Activated T-cell treated with anti-CD3 and anti-CD28 coated beads, Interleukin-2, amount 50 U/mL, for 24 hours (primary cell): ENCODE results near the gene SH3BGRL3.
A peak's percentile ranks its signal among the peaks of the same experiment; 100 is the strongest.
"Not testable (repeated sequence)": the region's sequence is repeated elsewhere in the genome, so short reads cannot be mapped to it uniquely, and the experiment has no call there.

Source experiments
- DNase-seq: peaks from one replicate; pipeline ENCODE4 v3.0.0-alpha.2; 2020
- H3K27ac Mint-ChIP-seq: 2 replicates; pipeline ENCODE4 v1.8.0; 2020; ENCODE audit warnings: mild to moderate bottlenecking, mixed read lengths
- H3K27me3 Mint-ChIP-seq: 2 replicates; pipeline ENCODE4 v1.8.0; 2020; ENCODE audit warnings: mixed read lengths
- H3K36me3 Mint-ChIP-seq: 2 replicates; pipeline ENCODE4 v1.8.0; 2020; ENCODE audit warnings: low read depth, mixed read lengths
- H3K4me1 Mint-ChIP-seq: 2 replicates; pipeline ENCODE4 v1.8.0; 2020; ENCODE audit warnings: low read depth, mixed read lengths
- H3K4me3 Mint-ChIP-seq: 2 replicates; pipeline ENCODE4 v1.8.0; 2020; ENCODE audit warnings: mild to moderate bottlenecking, moderate library complexity, mixed read lengths
- H3K9me3 Mint-ChIP-seq: 2 replicates; pipeline ENCODE4 v1.8.0; 2020; ENCODE audit warnings: mixed read lengths

The SH3BGRL3 gene

GRCh38 chr1:26307363-26307781 lies 27.5 kb downstream of the SH3BGRL3 start:
- DNase-seq, result no peak
- H3K9me3 Mint-ChIP-seq, result no peaks in the 10 kb centered on the region
- H3K4me1 Mint-ChIP-seq, result peaks cover 32% of the 10 kb centered on the region
- peak overlapping the region; percentile 99 for H3K4me3 Mint-ChIP-seq
- no peaks in the 10 kb centered on the region for H3K27me3 Mint-ChIP-seq
- peaks cover 5% of the 10 kb centered on the region for H3K36me3 Mint-ChIP-seq
- H3K27ac Mint-ChIP-seq, result peak overlapping the region; percentile 97

DNA sequence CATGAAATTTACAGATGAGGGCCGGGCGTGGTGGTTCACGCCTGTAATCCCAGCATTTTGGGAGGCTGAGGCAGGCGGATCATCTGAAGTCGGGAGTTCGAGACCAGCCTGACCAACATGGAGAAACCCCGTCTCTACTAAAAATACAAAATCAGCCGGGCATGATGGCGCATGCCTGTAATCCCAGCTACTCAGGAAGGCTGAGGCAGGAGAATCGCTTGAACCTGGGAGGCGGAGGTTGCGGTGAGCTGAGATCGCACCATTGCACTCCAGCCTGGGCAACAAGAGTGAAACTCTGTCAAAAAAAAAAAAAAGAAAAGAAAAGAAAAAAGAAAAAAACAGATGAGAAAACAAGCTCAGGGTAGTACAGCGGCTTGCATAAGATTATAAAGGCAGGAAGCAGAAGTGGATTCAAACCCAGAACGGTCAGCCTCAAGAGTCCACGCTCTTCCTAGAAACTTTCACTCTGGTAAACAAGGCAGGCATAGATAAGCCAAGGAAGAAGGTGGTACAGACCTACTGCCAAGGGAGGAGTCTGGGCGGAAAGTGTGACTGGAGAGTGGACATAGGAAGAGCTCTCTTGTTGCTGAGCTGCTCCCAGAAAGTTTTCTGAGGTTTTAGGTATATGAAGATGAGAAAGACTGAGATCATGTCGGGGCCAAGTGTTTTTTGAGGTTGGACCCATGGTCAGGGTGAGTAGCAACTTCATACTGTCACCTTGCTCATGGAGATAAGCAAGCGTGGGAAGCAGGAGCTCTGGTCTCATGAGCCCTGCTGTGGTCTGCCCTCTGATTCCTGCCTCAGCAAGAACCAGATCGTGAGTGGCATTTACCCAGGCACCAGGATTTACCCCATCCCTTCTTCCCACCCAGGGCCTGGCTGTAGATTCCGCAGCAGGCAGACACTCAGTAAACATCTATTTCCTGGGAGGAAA lies 28.3 kb downstream of the SH3BGRL3 start:
- peaks cover 32% of the 10 kb centered on the region for H3K4me1 Mint-ChIP-seq
- DNase-seq, result peak; percentile 41
- H3K4me3 Mint-ChIP-seq, result peak overlapping the region; percentile 99

DNA sequence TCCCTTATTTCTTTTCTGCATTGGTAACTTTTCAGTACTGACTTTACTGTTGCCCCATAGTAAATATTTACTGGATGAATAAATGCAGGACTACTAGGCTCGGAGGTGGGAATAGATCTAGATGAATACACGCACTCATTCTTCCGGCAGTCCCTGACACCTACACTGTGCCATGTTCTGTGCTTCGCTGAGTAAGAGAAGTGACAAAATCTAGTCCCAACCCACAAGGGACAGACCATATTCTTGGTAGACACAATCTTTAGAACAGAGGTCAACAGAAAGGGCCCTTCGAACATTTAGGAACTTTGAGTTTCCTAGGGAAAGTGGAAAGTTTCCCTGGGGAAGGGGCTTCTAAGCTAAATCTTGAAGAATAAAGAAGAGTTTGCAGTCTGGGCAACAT lies 34.6 kb downstream of the SH3BGRL3 start:
- Mint-ChIP-seq H3K9me3 (no peaks in the 10 kb centered on the region), H3K36me3 (peaks cover 17% of the 10 kb centered on the region), H3K27me3 (no peaks in the 10 kb centered on the region), H3K4me1 (peaks cover 47% of the 10 kb centered on the region), H3K4me3 (no peak overlapping the region), H3K27ac (peak overlapping the region; percentile 9)
- no peak for DNase-seq

More for the DNA sequence above, 28.3 kb downstream of the SH3BGRL3 start:
- H3K9me3 Mint-ChIP-seq, H3K36me3 Mint-ChIP-seq, H3K27me3 Mint-ChIP-seq: not testable (repeated sequence)
- H3K27ac Mint-ChIP-seq, result peak overlapping the region; percentile 97

DNA sequence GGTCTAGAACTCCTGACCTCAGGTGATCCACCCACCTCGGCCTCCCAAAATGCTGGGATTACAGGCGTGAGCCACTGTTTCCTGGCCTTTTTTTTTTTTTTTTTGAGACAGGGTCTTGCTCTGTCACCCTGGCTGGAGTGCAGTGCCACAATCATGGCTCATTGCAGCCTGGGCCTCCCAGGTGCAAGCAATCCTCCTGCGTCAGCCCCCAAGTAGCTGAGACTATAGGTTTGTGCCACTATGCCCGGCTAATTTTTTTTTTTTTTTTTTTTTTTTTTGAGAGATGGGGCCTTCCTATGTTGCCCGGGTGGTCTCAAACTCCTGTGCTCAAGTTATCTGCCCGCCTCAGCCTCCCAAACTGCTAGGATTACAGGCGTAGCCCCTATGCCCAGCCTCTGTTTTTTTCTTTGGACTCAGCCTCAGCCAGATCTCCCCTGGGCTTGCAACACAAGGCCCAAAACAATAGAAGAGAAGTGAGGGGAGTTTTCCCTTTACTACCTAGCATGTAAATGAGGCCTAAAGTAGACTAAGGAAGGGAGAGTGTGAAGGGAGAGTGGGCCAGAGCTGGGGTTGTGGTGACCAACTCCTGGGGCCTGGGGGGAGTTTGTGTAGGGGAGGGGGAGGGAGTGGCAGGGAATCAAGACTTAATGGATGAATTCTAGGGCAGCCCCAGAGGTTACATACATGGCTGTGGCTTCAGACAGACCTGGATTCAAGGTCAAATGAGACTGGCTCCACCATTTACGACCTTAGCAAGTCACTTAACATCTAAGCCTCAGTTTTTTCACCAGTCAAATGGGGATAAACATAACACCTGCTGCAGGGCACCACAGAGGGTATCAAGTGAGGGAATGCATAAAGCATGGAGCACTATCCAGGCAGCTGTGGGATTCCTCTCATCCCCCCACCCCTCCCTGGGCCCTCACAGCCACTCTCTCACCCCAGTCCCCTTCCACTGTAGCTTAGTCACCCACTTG lies 36.3 kb downstream of the SH3BGRL3 start:
- Mint-ChIP-seq H3K27ac (peak overlapping the region; percentile 98), H3K36me3 (peaks cover 28% of the 10 kb centered on the region), H3K4me1 (peaks cover 62% of the 10 kb centered on the region), H3K4me3 (peak overlapping the region; percentile 90), H3K9me3 (no peaks in the 10 kb centered on the region), H3K27me3 (no peaks in the 10 kb centered on the region)
- DNase-seq, result no peak

- H3K4me1 Mint-ChIP-seq, result peaks cover 70% of the 10 kb centered on the region
- no peaks in the 10 kb centered on the region for H3K27me3 Mint-ChIP-seq
- H3K9me3 Mint-ChIP-seq, result no peaks in the 10 kb centered on the region
- DNase-seq, result no peak
- H3K27ac Mint-ChIP-seq, result peak overlapping the region; percentile 98
- H3K4me3 Mint-ChIP-seq, result peak overlapping the region; percentile 90
- H3K36me3 Mint-ChIP-seq, result peaks cover 38% of the 10 kb centered on the region
Observed at GRCh38 chr1:26317146-26317545, 37.3 kb downstream of the SH3BGRL3 start.

DNA sequence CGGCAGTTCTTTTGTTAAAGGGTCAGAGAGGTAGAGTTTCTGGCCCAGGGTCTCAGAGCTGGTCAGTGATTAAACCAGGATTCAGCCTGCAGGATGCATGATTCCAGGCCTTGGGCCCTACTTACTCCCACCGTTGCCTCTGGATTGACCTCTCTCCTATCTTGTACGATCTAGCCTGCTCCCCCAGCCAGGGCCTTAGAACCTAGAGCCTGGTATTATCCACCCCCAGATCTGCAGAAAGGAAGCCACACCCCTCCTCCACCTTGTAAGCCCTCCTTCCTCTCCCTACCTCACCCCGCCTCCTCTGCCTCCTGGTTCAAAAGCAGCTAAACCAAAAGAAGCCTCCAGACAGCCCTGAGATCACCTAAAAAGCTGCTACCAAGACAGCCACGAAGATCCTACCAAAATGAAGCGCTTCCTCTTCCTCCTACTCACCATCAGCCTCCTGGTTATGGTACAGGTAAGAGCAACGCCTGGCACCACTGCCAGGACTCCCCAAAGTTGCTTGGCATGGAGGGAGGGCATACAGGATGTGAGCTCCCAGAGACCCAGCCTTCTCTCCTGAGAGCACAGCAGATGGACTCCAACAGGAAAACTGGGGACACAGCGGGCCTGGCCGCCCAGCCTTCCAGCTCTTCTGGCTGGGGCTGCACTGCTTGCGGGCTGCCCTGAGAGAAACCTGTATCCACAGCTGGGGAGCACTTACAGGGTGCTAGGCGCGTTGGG lies 37.9 kb downstream of the SH3BGRL3 start, which contains the start of gene CD52:
Gene CD52, plus strand, starts transcription at position 347 of the 726 bp plus-strand sequence. Its CDS starts 60 bp downstream, at position 407.
- no peaks in the 10 kb centered on the region for H3K27me3 Mint-ChIP-seq
- no peaks in the 10 kb centered on the region for H3K9me3 Mint-ChIP-seq
- H3K36me3 Mint-ChIP-seq, result peaks cover 44% of the 10 kb centered on the region
- H3K4me1 Mint-ChIP-seq, result peaks cover 76% of the 10 kb centered on the region
- peak within 1 kb of the TSS; percentile 90 for H3K4me3 Mint-ChIP-seq
- peak within 1 kb of the TSS; percentile 98 for H3K27ac Mint-ChIP-seq
- peak; percentile 76 for DNase-seq

- peak overlapping the region; percentile 98 for H3K27ac Mint-ChIP-seq
- peaks cover 80% of the 10 kb centered on the region for H3K4me1 Mint-ChIP-seq
- H3K27me3 Mint-ChIP-seq, result no peaks in the 10 kb centered on the region
- H3K36me3 Mint-ChIP-seq, result peaks cover 51% of the 10 kb centered on the region
- H3K9me3 Mint-ChIP-seq, result no peaks in the 10 kb centered on the region
- peak overlapping the region; percentile 90 for H3K4me3 Mint-ChIP-seq
- DNase-seq, result peak; percentile 65
Observed at GRCh38 chr1:26318338-26319064, 38.6 kb downstream of the SH3BGRL3 start.

DNA sequence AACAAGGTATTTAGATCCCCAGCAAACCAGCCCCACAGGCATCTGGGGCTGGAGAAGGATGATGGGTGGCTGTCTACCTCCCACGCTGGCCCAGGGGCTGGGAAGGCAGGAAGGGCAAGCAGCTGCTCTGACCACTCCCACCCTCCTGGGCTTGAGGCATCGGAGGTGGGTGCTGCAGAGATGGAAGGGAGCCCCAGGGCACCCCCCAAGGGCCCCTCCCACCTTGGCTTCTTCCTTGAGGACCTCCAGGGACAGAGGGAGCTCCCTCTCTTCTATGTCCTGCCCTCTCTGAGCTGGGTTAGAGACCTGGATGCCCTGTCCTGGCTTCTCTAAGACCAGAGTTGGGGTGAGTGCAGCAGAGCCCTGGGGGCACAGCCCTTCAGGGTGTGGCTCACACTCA lies 41.0 kb downstream of the SH3BGRL3 start:
- no peak for DNase-seq
- peak overlapping the region; percentile 94 for H3K27ac Mint-ChIP-seq
- H3K27me3 Mint-ChIP-seq, result no peaks in the 10 kb centered on the region
- H3K36me3 Mint-ChIP-seq, result peaks cover 66% of the 10 kb centered on the region
- no peaks in the 10 kb centered on the region for H3K9me3 Mint-ChIP-seq
- H3K4me3 Mint-ChIP-seq, result peak overlapping the region; percentile 70
- peaks cover 65% of the 10 kb centered on the region for H3K4me1 Mint-ChIP-seq

- peak; percentile 98 for DNase-seq
- H3K4me3 Mint-ChIP-seq, result peak overlapping the region; percentile 70
- H3K27me3 Mint-ChIP-seq, result no peaks in the 10 kb centered on the region
- peak overlapping the region; percentile 94 for H3K27ac Mint-ChIP-seq
- H3K9me3 Mint-ChIP-seq, result no peaks in the 10 kb centered on the region
- H3K4me1 Mint-ChIP-seq, result peaks cover 60% of the 10 kb centered on the region
- peaks cover 66% of the 10 kb centered on the region for H3K36me3 Mint-ChIP-seq
Observed at GRCh38 chr1:26321315-26322041, 41.6 kb downstream of the SH3BGRL3 start.

DNA sequence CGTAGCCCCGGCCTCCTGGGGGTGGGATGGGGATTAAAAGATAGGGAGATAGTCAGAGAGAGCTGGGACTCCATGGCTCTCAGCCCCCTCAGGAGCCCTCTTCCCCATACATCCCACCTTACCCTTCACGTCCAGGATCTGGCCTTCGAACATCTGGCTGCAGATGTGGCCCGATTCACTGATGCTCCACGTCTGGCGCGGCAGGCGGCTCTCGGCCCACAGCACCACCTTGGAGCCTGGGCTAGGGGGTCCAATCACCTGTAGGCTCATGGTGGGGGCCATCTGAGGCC lies 42.1 kb downstream of the SH3BGRL3 start:
- Mint-ChIP-seq H3K4me3 (no peak overlapping the region), H3K27me3 (no peaks in the 10 kb centered on the region), H3K36me3 (peaks cover 66% of the 10 kb centered on the region), H3K4me1 (peaks cover 56% of the 10 kb centered on the region), H3K27ac (peak overlapping the region; percentile 94), H3K9me3 (no peaks in the 10 kb centered on the region)
- DNase-seq, result no peak

GRCh38 chr1:26323382-26323781 lies 43.5 kb downstream of the SH3BGRL3 start:
- peaks cover 59% of the 10 kb centered on the region for H3K36me3 Mint-ChIP-seq

DNA sequence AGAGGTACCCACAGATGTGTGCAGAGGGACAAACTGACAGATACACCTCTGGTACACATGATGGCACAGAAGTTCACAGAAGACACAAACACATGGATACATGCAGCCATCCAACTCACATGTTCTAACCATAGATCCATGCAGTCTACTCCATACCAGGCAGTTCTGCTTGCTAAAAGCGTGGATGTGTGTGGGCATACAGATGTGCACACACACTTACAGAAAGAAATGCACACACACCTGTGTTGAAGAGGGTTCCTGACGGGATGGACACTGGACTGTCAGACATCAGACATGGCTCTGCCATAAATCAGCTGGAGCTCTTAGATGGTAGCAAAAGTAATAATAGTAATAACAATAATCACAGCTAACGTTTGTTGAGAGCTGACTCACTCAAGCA lies 44.7 kb downstream of the SH3BGRL3 start:
- no peak for DNase-seq
- no peaks in the 10 kb centered on the region for H3K9me3 Mint-ChIP-seq
- peaks cover 48% of the 10 kb centered on the region for H3K36me3 Mint-ChIP-seq
- H3K4me1 Mint-ChIP-seq, result peaks cover 36% of the 10 kb centered on the region
- H3K27ac Mint-ChIP-seq, result peak overlapping the region; percentile 53
- H3K4me3 Mint-ChIP-seq, result no peak overlapping the region
- H3K27me3 Mint-ChIP-seq, result no peaks in the 10 kb centered on the region

More at GRCh38 chr1:26323382-26323781, 43.5 kb downstream of the SH3BGRL3 start:
- Mint-ChIP-seq H3K4me3 (no peak overlapping the region), H3K4me1 (peaks cover 44% of the 10 kb centered on the region), H3K9me3 (no peaks in the 10 kb centered on the region), H3K27ac (peak overlapping the region; percentile 94), H3K27me3 (no peaks in the 10 kb centered on the region)
- no peak for DNase-seq

GRCh38 chr1:26327956-26328362 lies 48.1 kb downstream of the SH3BGRL3 start:
- Mint-ChIP-seq H3K36me3 (peaks cover 20% of the 10 kb centered on the region), H3K4me1 (peaks cover 7% of the 10 kb centered on the region), H3K27me3 (no peaks in the 10 kb centered on the region), H3K4me3 (no peak overlapping the region), H3K27ac (no peak overlapping the region), H3K9me3 (no peaks in the 10 kb centered on the region)
- DNase-seq, result no peak
